Muscle of back (tissue), 11 donors: ENCODE measurements around the gene ZCWPW1. TPM values are rescaled to one million over a fixed set of nuclear protein-coding genes. Genes with fewer than 3 reads are reported as not detected.
"Not testable (repeated sequence)": the region's sequence is repeated elsewhere in the genome, so short reads cannot be mapped to it uniquely, and the experiment has no call there.

Source experiments
- DNase-seq, 3 donors: peaks; one replicate each; pipeline versions ENCODE4 v3.0.0 to v3.0.0-alpha.2; 2013
- polyA plus RNA-seq, 10 donors: library from polyadenylated mRNA; unstranded; fragments of 120-200 nt; gene quantifications; one replicate each; pipeline ENCODE4 v1.2.1, GENCODE V29; 2013; ENCODE audit not compliant: insufficient read length in 10 of 10

ZCWPW1 gene
- polyA plus RNA-seq, 10 donors: 4.0 to 7.6 (median 5.4) TPM

- DNase-seq: no peak
Observed at GRCh38 chr7:100357131-100357561, 71.4 kb downstream of the ZCWPW1 start.

DNA sequence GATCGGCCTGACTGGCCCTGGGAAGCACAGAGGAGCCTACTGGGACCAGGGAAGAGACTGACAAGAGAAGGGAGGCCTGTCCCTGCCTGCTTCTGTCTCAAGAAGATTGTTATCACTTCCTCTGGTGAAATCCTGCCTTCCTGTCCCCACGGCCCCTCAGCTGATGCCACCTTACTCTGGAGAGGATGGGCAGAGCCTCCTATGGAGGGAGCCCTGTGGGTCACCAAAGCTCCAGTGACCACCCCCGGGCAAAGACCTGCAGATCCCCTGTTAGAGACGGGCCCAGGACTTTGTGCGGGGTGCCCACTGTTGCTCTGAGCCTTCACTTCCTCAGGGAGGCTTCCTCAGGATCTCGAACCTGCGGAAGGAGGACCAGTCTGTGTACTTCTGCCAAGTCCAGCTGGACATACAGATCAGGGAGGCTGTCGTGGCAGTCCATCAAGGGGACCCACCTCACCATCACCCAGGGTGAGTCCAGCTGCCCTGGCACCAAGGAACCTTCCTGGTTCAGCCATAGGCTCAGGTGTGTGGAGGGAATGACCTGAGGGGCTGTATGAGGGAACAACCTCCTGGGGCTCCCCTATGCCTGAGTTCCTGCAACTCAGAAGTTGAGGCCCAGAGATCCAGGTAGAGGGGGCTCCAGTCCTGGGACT is 72.0 kb downstream of the ZCWPW1 start:
- no peak for DNase-seq

- DNase-seq: no peak
Observed at GRCh38 chr7:100353685-100354330, 74.7 kb downstream of the ZCWPW1 start.

DNA sequence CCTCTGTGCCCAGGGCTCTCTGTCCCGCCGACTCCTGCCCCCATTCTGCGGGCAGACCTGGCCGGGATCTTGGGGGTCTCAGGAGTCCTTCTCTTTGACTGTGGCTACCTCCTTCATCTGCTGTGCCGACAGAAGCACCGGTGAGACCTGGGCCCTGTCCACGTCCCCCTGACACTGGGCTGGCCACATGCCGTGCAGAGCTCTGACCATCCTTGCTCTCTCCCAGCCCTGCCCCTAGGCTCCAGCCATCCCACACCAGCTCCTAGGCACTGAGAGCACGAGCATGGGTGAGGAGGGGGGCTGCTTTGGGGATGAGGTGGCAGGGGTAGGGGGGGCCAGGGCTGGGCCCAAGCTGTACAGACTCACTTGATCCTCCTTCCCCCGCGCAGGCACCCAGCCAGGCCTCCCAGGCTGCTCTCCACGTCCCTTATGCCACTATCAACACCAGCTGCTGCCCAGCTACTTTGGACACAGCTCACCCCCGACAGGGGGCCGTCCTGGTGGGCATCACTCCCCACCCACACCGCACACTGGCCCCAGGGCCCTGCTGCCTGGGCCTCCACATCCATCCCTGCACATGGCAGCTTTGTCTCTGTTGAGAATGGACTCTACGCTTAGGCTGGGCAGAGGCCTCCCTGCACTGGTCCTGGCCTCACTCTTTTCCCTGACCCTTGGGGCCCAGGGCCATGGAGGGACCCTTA is 75.4 kb downstream of the ZCWPW1 start:
- DNase-seq: no peak

DNA sequence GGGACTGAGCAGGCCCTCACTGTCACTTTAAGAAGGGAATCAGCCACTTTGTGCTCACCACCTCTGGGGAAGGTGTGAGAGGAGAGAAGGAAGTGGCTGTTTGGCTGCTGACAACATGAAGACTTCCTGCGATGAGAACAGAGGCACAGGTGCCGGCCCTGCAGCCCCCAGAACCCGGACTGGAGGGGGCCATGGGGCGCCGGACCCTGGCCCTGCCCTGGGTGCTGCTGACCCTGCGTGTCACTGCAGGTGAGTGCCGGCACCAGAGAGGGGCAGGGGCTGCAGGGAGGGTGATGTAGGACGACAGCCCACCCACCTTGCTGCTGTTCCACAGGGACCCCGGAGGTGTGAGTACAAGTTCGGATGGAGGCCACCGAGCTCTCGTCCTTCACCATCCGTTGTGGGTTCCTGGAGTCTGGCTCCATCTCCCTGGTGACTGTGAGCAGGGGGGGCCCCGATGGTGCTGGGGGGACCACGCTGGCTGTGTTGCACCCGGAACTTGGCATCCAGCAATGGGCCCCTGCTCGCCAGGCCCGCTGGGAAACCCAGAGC is 76.2 kb downstream of the ZCWPW1 start:
- DNase-seq: not testable (repeated sequence)

DNA sequence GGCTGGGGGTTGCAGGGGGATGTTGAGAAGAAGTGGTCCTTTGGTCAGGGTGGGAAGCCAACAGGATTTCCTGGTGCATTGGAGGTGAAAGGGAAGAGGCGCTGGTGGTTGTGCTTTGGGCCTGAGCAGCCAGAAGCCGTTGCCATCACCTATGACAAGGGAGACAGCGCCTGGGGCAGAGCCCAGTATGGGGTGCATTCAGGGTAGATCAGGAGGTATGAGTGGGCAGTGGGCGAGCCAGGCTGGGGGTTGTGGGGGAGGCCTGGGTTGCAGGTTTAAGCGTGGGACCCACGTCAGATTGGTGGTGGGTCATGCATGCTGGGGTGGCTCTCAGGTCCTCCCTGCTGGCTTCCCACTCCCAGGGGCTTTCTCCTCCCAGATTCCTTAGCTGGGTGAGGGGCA is 76.8 kb downstream of the ZCWPW1 start:
- DNase-seq: no peak

Other genes starting within 250 kb of the ZCWPW1 start
- 10 to 100 TPM in 1 of 10 donors, 1 to 10 TPM in 9; 2.6 to 11.6 (median 4.7) TPM for gene PVRIG, start 208.8 kb downstream of the ZCWPW1 start, polyA plus RNA-seq
- gene SPDYE3, start 121.0 kb downstream of the ZCWPW1 start, polyA plus RNA-seq: 1 to 10 TPM; 4.4 to 7.2 (median 5.6) TPM
- gene PILRB, start 70.6 kb downstream of the ZCWPW1 start, polyA plus RNA-seq: 10 to 100 TPM; 11.6 to 30.5 (median 14.5) TPM
- 1 to 10 TPM; 1.8 to 6.2 (median 2.7) TPM for gene PILRA, start 55.2 kb downstream of the ZCWPW1 start, polyA plus RNA-seq
- gene MEPCE, start 1.1 kb upstream of the ZCWPW1 start, polyA plus RNA-seq: 10 to 100 TPM; 25.2 to 38.4 (median 33.6) TPM
- gene PPP1R35, start 7.8 kb upstream of the ZCWPW1 start, polyA plus RNA-seq: 10 to 100 TPM in 8 of 10 donors, 1 to 10 TPM in 2; 7.7 to 18.0 (median 12.0) TPM
- gene SPACDR, start 35.6 kb upstream of the ZCWPW1 start, polyA plus RNA-seq: 1 to 10 TPM in 8 of 10 donors, under 1 TPM in 2; 0.86 to 3.5 (median 1.4) TPM
- gene TSC22D4, start 50.5 kb upstream of the ZCWPW1 start, polyA plus RNA-seq: 10 to 100 TPM; 30.3 to 46.3 (median 40.1) TPM
- gene NYAP1, start 55.2 kb upstream of the ZCWPW1 start, polyA plus RNA-seq: 1 to 10 TPM; 1.1 to 3.4 (median 1.7) TPM
- gene AGFG2, start 110.5 kb upstream of the ZCWPW1 start, polyA plus RNA-seq: 10 to 100 TPM in 5 of 10 donors, 1 to 10 TPM in 5; 8.6 to 12.5 (median 9.8) TPM
- gene SAP25, start 145.2 kb upstream of the ZCWPW1 start, polyA plus RNA-seq: 1 to 10 TPM; 1.5 to 5.3 (median 2.6) TPM
- gene LRCH4, start 157.4 kb upstream of the ZCWPW1 start, polyA plus RNA-seq: 10 to 100 TPM; 16.7 to 30.5 (median 22.7) TPM
- 1 to 10 TPM in 4 of 10 donors, under 1 TPM in 6; 0.74 to 2.0 (median 0.94) TPM for gene FBXO24, start 157.6 kb upstream of the ZCWPW1 start, polyA plus RNA-seq
- 100 to 1,000 TPM; 202 to 371 (median 254) TPM for gene PCOLCE, start 173.7 kb upstream of the ZCWPW1 start, polyA plus RNA-seq
- gene MOSPD3, start 183.8 kb upstream of the ZCWPW1 start, polyA plus RNA-seq: 10 to 100 TPM; 11.8 to 20.0 (median 15.8) TPM
- gene TFR2, start 212.8 kb upstream of the ZCWPW1 start, polyA plus RNA-seq: 1 to 10 TPM in 4 of 10 donors, under 1 TPM in 6; 0.46 to 1.4 (median 0.98) TPM
- under 1 TPM in 1 of 10 donors, not detected in 9; 0.14 TPM for gene ACTL6B, start 227.7 kb upstream of the ZCWPW1 start, polyA plus RNA-seq
- gene GNB2, start 245.0 kb upstream of the ZCWPW1 start, polyA plus RNA-seq: 100 to 1,000 TPM; 110 to 181 (median 147) TPM